ENCODE results near the gene CNGA2.

GRCh38 chrX:151750511-151750910 is 16.0 kb downstream of the CNGA2 start:
- TF ChIP-seq, protein P1, sequence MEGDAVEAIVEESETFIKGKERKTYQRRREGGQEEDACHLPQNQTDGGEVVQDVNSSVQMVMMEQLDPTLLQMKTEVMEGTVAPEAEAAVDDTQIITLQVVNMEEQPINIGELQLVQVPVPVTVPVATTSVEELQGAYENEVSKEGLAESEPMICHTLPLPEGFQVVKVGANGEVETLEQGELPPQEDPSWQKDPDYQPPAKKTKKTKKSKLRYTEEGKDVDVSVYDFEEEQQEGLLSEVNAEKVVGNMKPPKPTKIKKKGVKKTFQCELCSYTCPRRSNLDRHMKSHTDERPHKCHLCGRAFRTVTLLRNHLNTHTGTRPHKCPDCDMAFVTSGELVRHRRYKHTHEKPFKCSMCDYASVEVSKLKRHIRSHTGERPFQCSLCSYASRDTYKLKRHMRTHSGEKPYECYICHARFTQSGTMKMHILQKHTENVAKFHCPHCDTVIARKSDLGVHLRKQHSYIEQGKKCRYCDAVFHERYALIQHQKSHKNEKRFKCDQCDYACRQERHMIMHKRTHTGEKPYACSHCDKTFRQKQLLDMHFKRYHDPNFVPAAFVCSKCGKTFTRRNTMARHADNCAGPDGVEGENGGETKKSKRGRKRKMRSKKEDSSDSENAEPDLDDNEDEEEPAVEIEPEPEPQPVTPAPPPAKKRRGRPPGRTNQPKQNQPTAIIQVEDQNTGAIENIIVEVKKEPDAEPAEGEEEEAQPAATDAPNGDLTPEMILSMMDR (IDR thresholded peaks at IDR 0.05), result no peak
- no peak for TF ChIP-seq POLR2A (IDR thresholded peaks at IDR 0.05)
